Measurements from ENCODE around the gene PRPF18.

Gene PRPF18

GRCh38 chr10:13604357-13605040 is 17.7 kb downstream of the PRPF18 start:
- no peak for DNase-seq (ENCODE audit: low read depth)

- DNase-seq (ENCODE audit: low read depth): no peak
Observed at GRCh38 chr10:13608246-13608853, 21.6 kb downstream of the PRPF18 start.

- no peak for DNase-seq (ENCODE audit: low read depth)
Observed at GRCh38 chr10:13612654-13613373, 26.0 kb downstream of the PRPF18 start.

GRCh38 chr10:13613519-13613918 is 26.8 kb downstream of the PRPF18 start:
- no peak for DNase-seq (ENCODE audit: low read depth)

GRCh38 chr10:13614530-13615332 is 28.0 kb downstream of the PRPF18 start:
- DNase-seq (ENCODE audit: low read depth): no peak

GRCh38 chr10:13615650-13616300 is 29.0 kb downstream of the PRPF18 start:
- no peak for DNase-seq (ENCODE audit: low read depth)

GRCh38 chr10:13617116-13617515 is 30.4 kb downstream of the PRPF18 start:
- DNase-seq (ENCODE audit: low read depth): no peak

- no peak for DNase-seq (ENCODE audit: low read depth)
Observed at GRCh38 chr10:13621931-13622330, 35.2 kb downstream of the PRPF18 start.

GRCh38 chr10:13624630-13625029 is 37.9 kb downstream of the PRPF18 start:
- DNase-seq (ENCODE audit: low read depth): no peak

- no peak for DNase-seq (ENCODE audit: low read depth)
Observed at GRCh38 chr10:13627459-13628310, 40.9 kb downstream of the PRPF18 start.

- no peak for DNase-seq (ENCODE audit: low read depth)
Observed at GRCh38 chr10:13628661-13629060, 41.9 kb downstream of the PRPF18 start.

- DNase-seq (ENCODE audit: low read depth): no peak
Observed at GRCh38 chr10:13629116-13629515, 42.4 kb downstream of the PRPF18 start.

- DNase-seq (ENCODE audit: low read depth): no peak
Observed at GRCh38 chr10:13630231-13630630, 43.5 kb downstream of the PRPF18 start.

GRCh38 chr10:13631594-13631993 is 44.8 kb downstream of the PRPF18 start:
- no peak for DNase-seq (ENCODE audit: low read depth)

GRCh38 chr10:13632440-13632839 is 45.7 kb downstream of the PRPF18 start:
- DNase-seq (ENCODE audit: low read depth): no peak

GRCh38 chr10:13632884-13633440 is 46.2 kb downstream of the PRPF18 start:
- DNase-seq (ENCODE audit: low read depth): no peak

- DNase-seq (ENCODE audit: low read depth): no peak
Observed at GRCh38 chr10:13633689-13634088, 46.9 kb downstream of the PRPF18 start.

- no peak for DNase-seq (ENCODE audit: low read depth)
Observed at GRCh38 chr10:13634207-13634606, 47.4 kb downstream of the PRPF18 start.

GRCh38 chr10:13636776-13637175 is 50.0 kb downstream of the PRPF18 start:
- no peak for DNase-seq (ENCODE audit: low read depth)

- no peak for DNase-seq (ENCODE audit: low read depth)
Observed at GRCh38 chr10:13637303-13637856, 50.6 kb downstream of the PRPF18 start.
